Measurements from ENCODE around the gene KRT4. TPM values are rescaled to one million over a fixed set of nuclear protein-coding genes. Genes with fewer than 3 reads are reported as not detected.

KRT4 gene
- total and polyA plus RNA-seq, 2 experiments from 2014 or later: 0.22 TPM; not detected in 1

DNA sequence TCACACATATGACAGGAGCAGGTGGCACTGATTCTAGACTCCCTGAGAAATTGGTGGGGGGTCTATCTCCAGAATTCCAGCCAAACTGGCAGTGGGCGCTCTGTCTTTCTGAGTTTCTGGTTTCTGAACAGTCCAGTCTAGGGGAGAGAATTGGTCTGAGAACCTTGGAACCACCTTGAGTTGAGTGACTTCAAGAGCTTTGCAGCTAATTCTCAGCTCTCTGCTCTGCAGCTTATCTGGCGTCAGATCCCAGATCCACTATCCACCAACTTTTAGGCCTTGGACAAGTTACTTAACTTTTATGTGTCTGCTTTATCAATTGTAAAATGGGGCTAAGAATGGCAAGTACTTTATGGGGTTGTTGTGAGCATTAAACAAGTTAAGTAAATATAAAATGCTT, 35.1 kb downstream of the KRT4 start:
- in situ Hi-C loops (cut with MboI): no loop called here
- 44 to 49% methylated on average over 2 of the region's 2 CpGs for WGBS, 2 experiments (ENCODE audit: low coverage in 1 of 2, low lambda C conversion rate in 2 of 2, missing lambda C conversion rate in 2 of 2)
- no peak for DNase-seq

DNA sequence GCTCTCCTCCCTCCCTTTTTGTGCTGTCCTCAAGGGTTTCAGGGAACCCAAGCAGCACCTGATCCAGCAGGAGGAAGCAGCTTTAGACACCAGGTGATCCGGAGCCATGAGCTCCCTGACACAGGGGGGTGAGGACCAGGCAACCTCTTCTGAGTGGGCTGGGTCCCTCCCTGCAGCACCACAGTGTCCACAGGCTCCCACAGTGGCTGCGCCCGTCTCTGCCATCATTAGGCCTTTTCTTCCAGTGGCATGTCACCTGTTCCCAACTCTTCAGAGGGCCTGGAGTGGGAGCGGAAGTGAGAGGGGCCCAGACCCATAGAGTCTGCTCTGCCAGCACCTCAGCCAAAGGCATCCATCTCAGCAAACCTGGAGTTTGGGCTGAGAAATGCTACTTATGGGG, 36.4 kb downstream of the KRT4 start:
- 46 to 56% methylated on average over 4 of the region's 4 CpGs for WGBS, 2 experiments (ENCODE audit: low coverage in 1 of 2, low lambda C conversion rate in 2 of 2, missing lambda C conversion rate in 2 of 2)
- Histone ChIP-seq H3K27ac (no peak overlapping the region), H3K4me1 (ENCODE audit: insufficient read depth) (no peaks in the 10 kb centered on the region), H3K79me2 (ENCODE audit: insufficient read depth) (no peaks in the 10 kb centered on the region), H3K4me3 (no peak overlapping the region), H2AFZ (no peak overlapping the region), H3K9ac (no peak overlapping the region), H3K27me3 (replicated peaks; ENCODE audit: insufficient read depth) (peaks cover 79% of the 10 kb centered on the region), H3K9me2 (ENCODE audit: insufficient read depth) (no peaks in the 10 kb centered on the region), H3K9me3 (ENCODE audit: low read depth) (no peaks in the 10 kb centered on the region), H3F3A (ENCODE audit: insufficient read depth) (no peaks in the 10 kb centered on the region), H3K4me2 (ENCODE audit: unreplicated experiment) (no peak overlapping the region), H4K20me1 (ENCODE audit: insufficient read depth) (no peaks in the 10 kb centered on the region), H3K36me3 (ENCODE audit: low read depth) (no peaks in the 10 kb centered on the region)
- in situ Hi-C loops (cut with MboI): no loop called here
- no peak for TF ChIP-seq EZH2 (IDR thresholded peaks at IDR 0.05; ENCODE audit: insufficient read depth, poor library complexity, severe bottlenecking)
- TF ChIP-seq EZH2phosphoT487 (IDR thresholded peaks at IDR 0.05; ENCODE audit: insufficient read depth, low read depth): no peak
- no peak for DNase-seq

More for the DNA sequence above, 35.1 kb downstream of the KRT4 start:
- Histone ChIP-seq H3K79me2 (ENCODE audit: insufficient read depth) (no peaks in the 10 kb centered on the region), H2AFZ (no peak overlapping the region), H3K27me3 (replicated peaks; ENCODE audit: insufficient read depth) (peaks cover 72% of the 10 kb centered on the region), H3F3A (ENCODE audit: insufficient read depth) (no peaks in the 10 kb centered on the region), H4K20me1 (ENCODE audit: insufficient read depth) (no peaks in the 10 kb centered on the region), H3K4me1 (ENCODE audit: insufficient read depth) (no peaks in the 10 kb centered on the region), H3K9me3 (ENCODE audit: low read depth) (no peaks in the 10 kb centered on the region), H3K4me3 (no peak overlapping the region), H3K9me2 (ENCODE audit: insufficient read depth) (no peaks in the 10 kb centered on the region), H3K4me2 (ENCODE audit: unreplicated experiment) (no peak overlapping the region), H3K27ac (no peak overlapping the region), H3K36me3 (ENCODE audit: low read depth) (no peaks in the 10 kb centered on the region), H3K9ac (no peak overlapping the region)
- TF ChIP-seq EZH2phosphoT487 (IDR thresholded peaks at IDR 0.05; ENCODE audit: insufficient read depth, low read depth) (no peak), EZH2 (IDR thresholded peaks at IDR 0.05; ENCODE audit: insufficient read depth, poor library complexity, severe bottlenecking) (no peak)

DNA sequence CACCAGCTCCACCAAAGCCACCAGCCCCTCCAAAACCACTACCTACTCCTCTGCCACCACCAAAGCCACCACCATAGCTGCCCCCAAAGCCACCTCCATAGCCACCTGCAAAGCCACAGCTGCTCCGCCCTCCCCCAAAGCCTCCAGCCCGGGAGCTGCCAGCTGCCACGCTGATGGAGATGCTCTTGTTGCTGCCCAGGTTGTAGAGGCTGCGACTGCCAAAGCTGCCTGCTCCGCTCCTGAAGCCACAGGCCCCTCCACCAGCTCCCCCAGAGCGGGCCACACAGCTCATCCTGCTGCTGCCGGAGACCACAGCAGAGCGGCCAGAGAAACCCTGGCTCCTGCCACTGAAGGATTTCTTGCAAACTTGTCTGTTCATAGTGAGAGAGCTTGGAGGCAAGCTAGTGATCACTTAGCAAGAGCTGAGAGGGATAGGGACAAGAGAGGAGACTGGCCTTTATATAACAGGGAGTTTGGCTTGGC, 37.0 kb downstream of the KRT4 start, which contains the start of gene KRT76:
Gene KRT76 (minus strand): TSS at position 433 of the 483 bp plus-strand sequence. CDS start 54 bp downstream, at position 379.
- Histone ChIP-seq H4K20me1 (ENCODE audit: insufficient read depth) (no peaks in the 10 kb centered on the region), H3K9ac (no peak within 1 kb of the TSS), H3K79me2 (ENCODE audit: insufficient read depth) (no peaks in the 10 kb centered on the region), H3K27ac (no peak within 1 kb of the TSS), H3K9me3 (ENCODE audit: low read depth) (no peaks in the 10 kb centered on the region), H3K27me3 (replicated peaks; ENCODE audit: insufficient read depth) (peaks cover 82% of the 10 kb centered on the region), H2AFZ (no peak within 1 kb of the TSS), H3K9me2 (ENCODE audit: insufficient read depth) (no peaks in the 10 kb centered on the region), H3K4me2 (ENCODE audit: unreplicated experiment) (no peak within 1 kb of the TSS), H3F3A (ENCODE audit: insufficient read depth) (no peaks in the 10 kb centered on the region), H3K4me3 (no peak within 1 kb of the TSS), H3K36me3 (ENCODE audit: low read depth) (no peaks in the 10 kb centered on the region), H3K4me1 (ENCODE audit: insufficient read depth) (no peaks in the 10 kb centered on the region)
- TF ChIP-seq EZH2phosphoT487 (IDR thresholded peaks at IDR 0.05; ENCODE audit: insufficient read depth, low read depth) (no peak), EZH2 (IDR thresholded peaks at IDR 0.05; ENCODE audit: insufficient read depth, poor library complexity, severe bottlenecking) (no peak)
- in situ Hi-C loops (cut with MboI): no loop called here
- DNase-seq: no peak
- WGBS, 2 experiments (ENCODE audit: low coverage in 1 of 2, low lambda C conversion rate in 2 of 2, missing lambda C conversion rate in 2 of 2): 51 to 56% methylated on average over 8 of the region's 8 CpGs

DNA sequence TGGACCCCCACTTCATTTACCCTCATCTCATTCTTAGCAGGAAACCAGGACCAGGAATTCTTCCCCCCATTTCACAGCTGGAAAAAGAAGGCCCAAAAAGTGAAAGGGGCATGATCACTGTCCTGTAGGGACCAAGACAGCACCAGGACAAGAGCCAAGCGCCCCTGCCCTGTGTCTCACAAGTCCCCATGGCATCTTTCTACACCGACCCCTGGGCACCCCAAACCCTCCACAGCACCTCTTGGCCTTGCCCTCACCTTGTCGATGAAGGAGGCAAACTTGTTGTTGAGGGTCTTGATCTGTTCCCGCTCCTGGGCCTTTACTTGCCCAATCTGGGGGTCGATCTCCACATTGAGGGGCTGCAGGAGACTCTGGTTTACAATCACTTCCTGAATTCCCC, 37.5 kb downstream of the KRT4 start:
- Histone ChIP-seq H3K9me2 (ENCODE audit: insufficient read depth) (no peaks in the 10 kb centered on the region), H3K4me2 (ENCODE audit: unreplicated experiment) (no peak overlapping the region), H3K36me3 (ENCODE audit: low read depth) (no peaks in the 10 kb centered on the region), H3K27ac (no peak overlapping the region), H2AFZ (no peak overlapping the region), H3K27me3 (replicated peaks; ENCODE audit: insufficient read depth) (peaks cover 82% of the 10 kb centered on the region), H3K9ac (no peak overlapping the region), H3K79me2 (ENCODE audit: insufficient read depth) (no peaks in the 10 kb centered on the region), H3K9me3 (ENCODE audit: low read depth) (no peaks in the 10 kb centered on the region), H3F3A (ENCODE audit: insufficient read depth) (no peaks in the 10 kb centered on the region), H3K4me3 (no peak overlapping the region), H3K4me1 (ENCODE audit: insufficient read depth) (no peaks in the 10 kb centered on the region), H4K20me1 (ENCODE audit: insufficient read depth) (no peaks in the 10 kb centered on the region)
- in situ Hi-C loops (cut with MboI): no loop called here
- no peak for DNase-seq
- TF ChIP-seq EZH2phosphoT487 (IDR thresholded peaks at IDR 0.05; ENCODE audit: insufficient read depth, low read depth): no peak
- TF ChIP-seq EZH2 (IDR thresholded peaks at IDR 0.05; ENCODE audit: insufficient read depth, poor library complexity, severe bottlenecking): no peak
- 45 to 49% methylated on average over 5 of the region's 5 CpGs for WGBS, 2 experiments (ENCODE audit: low coverage in 1 of 2, low lambda C conversion rate in 2 of 2, missing lambda C conversion rate in 2 of 2)

Measured in GM23248 (cell line).